ENCODE results near the gene SUN2. TPM values are rescaled to one million over a fixed set of nuclear protein-coding genes. Genes with fewer than 3 reads are reported as not detected.

Gene SUN2
- total and polyA plus RNA-seq, 2 of the 8 experiments (the other 6 are each of a cell fraction or from before 2014, with no cell fraction given) = 5.1 to 10.5 TPM

- Histone ChIP-seq H4K8ac (ENCODE audit: extremely low read depth, insufficient read depth, low read length) (no peak overlapping the region), H3K23ac (ENCODE audit: insufficient read length) (no peak overlapping the region), H3K79me2 (ENCODE audit: control insufficient read depth in 1 of 2, insufficient read depth in 2 of 2, low read length in 2 of 2) (peaks cover 26 to 57% of the 10 kb centered on the region in 2 experiments), H4K20me1 (replicated peaks in 1 of 2; ENCODE audit: control insufficient read depth in 1 of 2, insufficient read depth in 2 of 2, low read length in 2 of 2) (peaks cover 17 to 19% of the 10 kb centered on the region in 2 experiments), H3K9me3 (ENCODE audit: insufficient read depth in 2 of 2, low read depth in 1 of 2, low read length in 1 of 2) (no peaks in the 10 kb centered on the region), H3K4me1 (replicated peaks in 1 of 4; ENCODE audit: control insufficient read depth in 3 of 4, insufficient read depth in 4 of 4, low read length in 3 of 4) (peaks cover 8 to 15% (median 14%) of the 10 kb centered on the region in 4 experiments; a peak in 5 of 7 replicates), H2BK12ac (ENCODE audit: low read depth, low read length) (no peak overlapping the region), H2BK120ac (replicated peaks; ENCODE audit: low read depth, low read length) (no peak overlapping the region), H3K4ac (replicated peaks; ENCODE audit: insufficient read length, low read depth, low read length) (no peak overlapping the region), H3K56ac (replicated peaks; ENCODE audit: insufficient read length, low read depth, low read length) (no peak overlapping the region), H3K36me3 (ENCODE audit: control insufficient read depth in 2 of 4, insufficient read depth in 4 of 4, low read length in 3 of 4) (peaks cover 0 to 14% (median 6%) of the 10 kb centered on the region in 4 experiments; a peak in 4 of 8 replicates), H2BK15ac (ENCODE audit: low read length) (no peak overlapping the region), H3K14ac (ENCODE audit: insufficient read length) (no peak overlapping the region), H2AK5ac (ENCODE audit: low read depth, low read length) (no peak overlapping the region), H3K18ac (ENCODE audit: extremely low read depth, low read length) (no peak overlapping the region), H3K79me1 (ENCODE audit: low read depth, low read length) (0 out of 2 replicates have a peak, but pooled peaks cover 4% of the 10 kb centered on the region), H3K23me2 (ENCODE audit: low read depth, low read length) (peaks cover 7% of the 10 kb centered on the region), H3K4me2 (ENCODE audit: insufficient read depth in 1 of 2, low read depth in 2 of 2, low read length in 2 of 2) (peak overlapping the region; percentile 82 to 88), H3K27me3 (replicated peaks in 1 of 4; ENCODE audit: control insufficient read depth in 3 of 4, extremely low read depth in 1 of 4, insufficient read depth in 3 of 4, low read length in 3 of 4) (no peaks in the 10 kb centered on the region), H2BK20ac (ENCODE audit: low read length) (no peak overlapping the region), H3K9ac (replicated peaks in 1 of 4; ENCODE audit: extremely low read depth in 1 of 4, low read depth in 3 of 4, low read length in 3 of 4) (peak overlapping the region; percentile 78 to 99 (median 88)), H4K5ac (ENCODE audit: insufficient read length, low read depth, low read length) (no peak overlapping the region), H3K4me3 (ENCODE audit: extremely low read depth in 1 of 4, insufficient read depth in 2 of 4, low read depth in 3 of 4, low read length in 4 of 4) (peak overlapping the region; percentile 82 to 95 (median 90)), H2BK5ac (ENCODE audit: low read depth, low read length) (no peak overlapping the region), H4K91ac (replicated peaks; ENCODE audit: insufficient read length, low read length) (no peak overlapping the region), H3K27ac (ENCODE audit: low read depth, low read length) (no peak overlapping the region), H2AFZ (ENCODE audit: low read length) (no peak overlapping the region)
- ChIA-PET CTCF (ENCODE audit: partially characterized antibody) (interaction anchor here (0.9 to 3.3 kb wide), 3 partner anchors 18 to 61 kb away, joined by 3 to 19 read pairs (median 3); no protein-coding TSS in a partner anchor), POLR2A (ENCODE audit: partially characterized antibody) (interaction anchor here (0.5 to 5.6 kb wide), 11 partner anchors 10 to 838 kb away, joined by 3 to 39 read pairs (median 3); partner anchors contain the start of gene TOMM22)
- DNase-seq (ENCODE audit: low read depth in 1 of 2, low spot score in 2 of 2) (no peak), FAIRE-seq (no peak)
- 16% methylated on average over 4 of the region's 4 CpGs; no CpG with 5 or more reads in 1 of the 2 experiments for WGBS, 2 experiments (ENCODE audit: extremely low coverage in 1 of 2, insufficient coverage in 1 of 2, insufficient read length in 1 of 2, insufficient replicate concordance in 2 of 2, low coverage in 1 of 2, low lambda C conversion rate in 2 of 2, missing lambda C conversion rate in 1 of 2)
- TF ChIP-seq SUZ12 (IDR thresholded peaks at IDR 0.05; ENCODE audit: low read length) = no peak
- TF ChIP-seq CTCF (IDR thresholded peaks at IDR 0.05; ENCODE audit: control extremely low read depth in 1 of 3, insufficient read depth in 1 of 3, low read depth in 1 of 3, low read length in 3 of 3) = no peak
- no peak for TF ChIP-seq SIX5 (IDR thresholded peaks at IDR 0.05; ENCODE audit: low read depth, low read length)
- no peak for TF ChIP-seq MAX (IDR thresholded peaks at IDR 0.05)
- TF ChIP-seq ATF3 (IDR thresholded peaks at IDR 0.05; ENCODE audit: insufficient read depth, low read depth, low read length) = no peak
- TF ChIP-seq TCF12 (IDR thresholded peaks at IDR 0.05; ENCODE audit: low read depth, low read length) = no peak
- no peak for TF ChIP-seq E2F6 (IDR thresholded peaks at IDR 0.05)
- no peak for TF ChIP-seq BCL11A (IDR thresholded peaks at IDR 0.05; ENCODE audit: low read depth in 2 of 2, low read length in 2 of 2)
- TF ChIP-seq CBX8 (IDR thresholded peaks at IDR 0.05; ENCODE audit: borderline replicate concordance, low read depth, low read length) = no peak
These were observed 49.0 kb downstream of the SUN2 start for GRCh38 chr22:38706901-38707195.
